Measurements from ENCODE around the gene VAMP5.
A peak's percentile ranks its signal among the peaks of the same experiment; 100 is the strongest.

The VAMP5 gene

DNA sequence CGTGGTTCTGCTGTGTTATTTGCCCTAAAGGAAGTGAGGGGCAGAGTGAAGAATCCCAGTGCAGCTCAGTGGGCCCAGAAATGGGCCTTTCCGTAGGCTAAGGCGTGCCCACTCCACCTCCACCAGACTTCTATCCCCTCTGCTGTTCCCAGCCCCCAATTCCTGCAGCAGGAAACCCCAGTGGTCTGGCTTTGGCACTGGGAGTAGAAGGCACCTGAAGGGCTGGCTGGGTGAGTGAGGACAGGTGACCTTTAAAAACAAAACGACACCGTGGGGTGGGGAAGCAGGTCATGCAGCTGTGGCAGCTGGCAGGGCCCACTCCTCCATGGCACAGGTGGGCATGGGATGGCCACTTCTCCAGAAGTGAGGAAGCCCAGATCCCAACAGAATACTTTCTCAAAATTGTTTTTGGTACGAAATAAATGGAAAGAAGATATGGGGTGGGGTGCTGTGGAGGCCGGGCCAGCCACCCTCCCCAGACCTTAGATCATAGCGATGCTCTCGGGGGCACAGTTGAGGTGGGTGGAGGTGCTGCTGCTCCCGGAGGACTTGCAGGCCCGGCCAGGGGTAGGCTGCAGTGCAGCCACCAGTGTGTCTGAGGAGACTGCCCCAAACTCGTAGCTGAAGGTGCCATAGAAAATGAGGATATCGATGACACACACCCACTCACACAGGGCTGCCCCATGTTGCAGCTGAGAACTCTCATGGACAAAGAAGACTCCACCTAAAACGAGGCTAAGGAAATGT is 14.5 kb downstream of the VAMP5 start:
- Histone ChIP-seq H3K4me1 (no peaks in the 10 kb centered on the region), H3K27me3 (no peaks in the 10 kb centered on the region), H3K4me3 (ENCODE audit: low read depth, low read length) (no peak overlapping the region), H3K9me3 (no peaks in the 10 kb centered on the region), H3K36me3 (no peaks in the 10 kb centered on the region)
- DNase-seq = no peak
- TF ChIP-seq, protein P1, sequence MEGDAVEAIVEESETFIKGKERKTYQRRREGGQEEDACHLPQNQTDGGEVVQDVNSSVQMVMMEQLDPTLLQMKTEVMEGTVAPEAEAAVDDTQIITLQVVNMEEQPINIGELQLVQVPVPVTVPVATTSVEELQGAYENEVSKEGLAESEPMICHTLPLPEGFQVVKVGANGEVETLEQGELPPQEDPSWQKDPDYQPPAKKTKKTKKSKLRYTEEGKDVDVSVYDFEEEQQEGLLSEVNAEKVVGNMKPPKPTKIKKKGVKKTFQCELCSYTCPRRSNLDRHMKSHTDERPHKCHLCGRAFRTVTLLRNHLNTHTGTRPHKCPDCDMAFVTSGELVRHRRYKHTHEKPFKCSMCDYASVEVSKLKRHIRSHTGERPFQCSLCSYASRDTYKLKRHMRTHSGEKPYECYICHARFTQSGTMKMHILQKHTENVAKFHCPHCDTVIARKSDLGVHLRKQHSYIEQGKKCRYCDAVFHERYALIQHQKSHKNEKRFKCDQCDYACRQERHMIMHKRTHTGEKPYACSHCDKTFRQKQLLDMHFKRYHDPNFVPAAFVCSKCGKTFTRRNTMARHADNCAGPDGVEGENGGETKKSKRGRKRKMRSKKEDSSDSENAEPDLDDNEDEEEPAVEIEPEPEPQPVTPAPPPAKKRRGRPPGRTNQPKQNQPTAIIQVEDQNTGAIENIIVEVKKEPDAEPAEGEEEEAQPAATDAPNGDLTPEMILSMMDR (IDR thresholded peaks at IDR 0.05; ENCODE audit: low read depth, low read length) = no peak

DNA sequence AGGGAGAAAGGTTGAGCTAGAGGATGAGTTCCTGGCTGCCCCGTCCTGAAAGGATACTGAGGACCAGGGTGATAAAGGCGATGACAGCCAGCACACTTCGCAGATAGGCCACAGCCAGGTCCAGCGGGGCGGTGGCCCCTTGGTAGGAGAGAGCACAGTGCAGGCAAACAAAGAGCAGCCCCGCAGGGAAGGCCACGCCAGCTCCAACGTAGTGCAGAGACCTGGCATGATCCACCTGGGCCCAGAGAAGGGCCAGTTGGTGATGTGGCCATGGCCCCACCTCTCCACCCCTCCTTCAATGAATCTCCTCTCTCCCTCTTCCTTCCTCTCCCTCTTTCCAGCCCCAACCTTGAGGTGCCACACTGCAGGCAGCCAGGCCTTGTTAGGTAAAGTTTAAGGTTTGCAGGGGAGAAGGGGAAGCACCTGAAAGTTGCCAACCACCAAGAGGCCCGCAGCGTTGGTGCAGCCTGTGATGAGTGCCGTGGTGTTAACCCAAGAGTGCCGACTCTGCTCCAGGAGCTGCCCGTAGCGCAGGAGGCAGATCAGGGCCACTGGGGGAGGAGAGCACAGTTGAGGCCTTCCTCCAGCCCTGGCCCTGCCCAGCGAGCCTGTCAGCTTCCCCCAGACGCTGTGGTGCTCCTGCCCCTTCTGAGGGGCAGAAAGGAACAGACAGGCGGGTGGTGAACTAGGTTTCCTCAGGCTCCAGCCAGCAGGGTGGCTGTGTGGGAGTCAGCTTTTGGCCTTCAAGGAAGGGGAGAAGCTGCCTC is 15.4 kb downstream of the VAMP5 start:
- no peak for DNase-seq
- TF ChIP-seq, protein P1 (IDR thresholded peaks at IDR 0.05; ENCODE audit: low read depth, low read length) = no peak
- H3K27me3 ChIP-seq = no peaks in the 10 kb centered on the region
- no peaks in the 10 kb centered on the region for H3K4me1 ChIP-seq
- H3K9me3 ChIP-seq = no peaks in the 10 kb centered on the region
- H3K4me3 ChIP-seq (ENCODE audit: low read depth, low read length) = no peak overlapping the region
- H3K36me3 ChIP-seq = no peaks in the 10 kb centered on the region

DNA sequence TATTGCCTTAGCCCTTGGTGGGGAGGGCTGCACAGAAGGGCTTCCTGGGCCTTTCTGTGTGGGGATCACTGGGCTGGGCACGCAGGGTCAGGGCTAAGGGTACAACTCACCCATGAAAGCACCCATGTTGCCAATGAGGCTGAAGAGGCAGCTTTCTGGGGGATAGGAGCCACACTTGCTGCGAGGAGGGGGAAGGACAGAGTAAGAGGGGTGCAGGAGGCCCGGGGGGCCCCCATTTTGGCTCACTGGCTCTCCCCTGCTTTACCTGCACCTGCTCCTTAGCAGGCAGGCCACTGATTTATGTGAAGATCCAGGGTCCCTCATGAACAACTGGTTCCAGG is 16.0 kb downstream of the VAMP5 start:
- H3K27me3 ChIP-seq = no peaks in the 10 kb centered on the region
- H3K36me3 ChIP-seq = no peaks in the 10 kb centered on the region

DNA sequence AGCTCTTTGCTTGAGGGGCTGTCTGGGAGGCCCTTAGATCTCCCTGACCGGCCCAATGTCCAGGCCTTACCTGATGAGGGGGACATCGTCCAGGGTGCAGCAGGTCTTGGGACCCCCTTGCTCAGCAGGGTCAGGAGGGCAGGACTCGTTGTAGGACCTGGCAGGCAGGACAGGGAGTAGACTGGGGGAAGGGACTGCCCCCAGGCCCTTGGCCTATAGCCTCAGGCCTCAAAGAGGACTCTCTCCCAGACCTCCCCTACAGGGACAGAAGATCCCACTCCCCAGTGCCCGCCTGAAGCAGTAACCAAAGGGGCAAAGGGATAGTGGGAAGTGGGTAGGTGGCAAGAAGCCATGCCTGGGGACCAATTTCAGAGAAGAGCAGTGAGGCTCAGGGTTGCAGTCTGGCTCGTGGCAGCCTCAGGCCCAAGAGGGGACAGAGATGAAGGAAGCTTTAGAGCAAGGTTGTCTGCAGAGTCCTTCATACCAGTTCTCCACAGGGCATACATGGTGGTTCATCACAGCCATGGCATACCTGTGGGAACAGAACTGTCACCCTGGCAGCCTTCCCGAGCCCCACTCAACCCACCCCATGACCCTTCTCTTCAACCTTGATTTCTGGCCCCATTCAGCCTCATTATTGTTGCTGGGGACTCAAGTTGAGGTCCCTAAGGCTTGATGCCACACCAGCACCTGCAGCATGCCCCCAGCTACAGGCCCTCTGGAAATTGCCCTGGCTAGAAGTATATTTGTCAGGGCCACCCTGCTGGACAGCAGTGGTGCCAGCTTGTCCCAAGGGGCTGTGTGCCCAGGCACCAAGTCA is 16.9 kb downstream of the VAMP5 start:
- no peak overlapping the region for H3K4me3 ChIP-seq (ENCODE audit: low read depth, low read length)
- TF ChIP-seq, protein P1 (IDR thresholded peaks at IDR 0.05; ENCODE audit: low read depth, low read length) = no peak
- no peaks in the 10 kb centered on the region for H3K27me3 ChIP-seq
- H3K9me3 ChIP-seq = no peaks in the 10 kb centered on the region
- no peak for DNase-seq
- H3K36me3 ChIP-seq = no peaks in the 10 kb centered on the region
- H3K4me1 ChIP-seq = no peaks in the 10 kb centered on the region

More for the DNA sequence above, 16.0 kb downstream of the VAMP5 start:
- no peaks in the 10 kb centered on the region for H3K9me3 ChIP-seq
- TF ChIP-seq, protein P1 (IDR thresholded peaks at IDR 0.05; ENCODE audit: low read depth, low read length) = no peak
- no peaks in the 10 kb centered on the region for H3K4me1 ChIP-seq
- DNase-seq = no peak
- no peak overlapping the region for H3K4me3 ChIP-seq (ENCODE audit: low read depth, low read length)

DNA sequence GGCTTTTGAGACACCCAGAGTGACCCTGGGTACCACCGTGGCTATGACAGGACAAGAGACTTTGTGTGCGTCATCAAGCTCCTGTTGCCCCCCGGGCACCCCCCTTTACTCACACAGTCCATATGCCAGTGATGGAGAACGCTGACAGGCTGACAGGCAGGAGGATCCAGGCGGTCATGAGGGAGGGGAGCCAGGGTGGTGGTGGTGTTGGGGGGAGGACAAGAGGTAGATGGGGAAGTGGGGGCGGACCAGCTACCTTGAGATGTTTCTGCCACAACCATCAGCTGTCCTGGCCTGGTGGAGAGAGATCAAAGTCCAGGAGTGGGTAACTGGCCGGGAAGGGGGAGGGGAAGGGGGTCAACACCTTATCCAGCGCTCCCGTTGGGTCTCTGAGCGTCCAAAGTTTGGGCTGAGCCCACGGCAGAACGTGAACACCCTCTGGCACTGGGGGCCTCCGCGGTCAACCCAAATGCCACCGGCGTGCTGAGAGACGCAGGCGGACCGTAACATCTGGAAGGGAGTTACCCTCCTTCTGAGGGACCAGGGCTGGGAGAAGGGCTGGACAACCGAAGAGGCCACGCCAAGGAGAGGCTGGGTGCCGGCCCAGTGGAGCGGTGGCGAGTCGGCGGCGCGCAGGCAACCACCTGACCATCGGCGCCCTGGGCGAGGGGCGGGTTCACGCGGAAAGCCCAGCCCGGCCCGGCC is 17.7 kb downstream of the VAMP5 start:
- Histone ChIP-seq H3K4me1 (no peaks in the 10 kb centered on the region), H3K27me3 (no peaks in the 10 kb centered on the region), H3K9me3 (no peaks in the 10 kb centered on the region), H3K36me3 (no peaks in the 10 kb centered on the region), H3K4me3 (ENCODE audit: low read depth, low read length) (peak overlapping the region; percentile 67)
- no peak for DNase-seq
- TF ChIP-seq, protein P1 (IDR thresholded peaks at IDR 0.05; ENCODE audit: low read depth, low read length) = no peak

Data from BE2C (cell line).